H1 (cell line): ENCODE measurements around the gene VGLL3. TPM values are rescaled to one million over a fixed set of nuclear protein-coding genes. Genes with fewer than 3 reads are reported as not detected.

Source experiments
- CBX8 ChIP-seq: fragments of 300-800, 300-1000 bp; sonication (generic); IDR thresholded peaks from 2 replicates; pipeline ENCODE4 v1.7.1; 2016; ENCODE audit warnings: low read depth, low read length, borderline replicate concordance
- CREB1 ChIP-seq: IDR thresholded peaks from 2 replicates; pipeline ENCODE4 v1.6.1; 2012; ENCODE audit warnings: inconsistent platforms
- FOSL1 ChIP-seq: IDR thresholded peaks from 2 replicates; pipeline ENCODE4 v1.6.1; 2011; ENCODE audit warnings: mild to moderate bottlenecking, low read depth, low read length, moderate library complexity; ENCODE audit not compliant: insufficient read depth
- RBBP5 ChIP-seq: IDR thresholded peaks from 2 replicates; pipeline ENCODE4 v1.7.1; 2012; ENCODE audit warnings: low read depth, mild to moderate bottlenecking, inconsistent platforms, low read length, moderate library complexity, borderline replicate concordance
- polyA plus RNA-seq, 7 experiments: library from polyadenylated mRNA; depleted of rRNA in 3 of 7; stranded (reverse) in 5 of 7; unstranded in 2 of 7; fragments of >200 nt in 5 of 7; fragments of 200-250 nt in 2 of 7; gene quantifications; 1 replicate in 5 of 7; 2 replicates in 1 of 7; 4 replicates in 1 of 7; pipeline versions ENCODE4 v1.2.1 to v1.2.3, GENCODE V29; 2011 to 2013; ENCODE audit warnings: missing spikeins in 2 of 7, mixed read lengths in 2 of 7
- total RNA-seq: library from RNA; stranded (reverse); fragmentation: NEBNext Ultra II Directional; extraction: Animal tissue kit (Norgen Biotek cat#: 25700); gene quantifications from 2 replicates; pipeline ENCODE4 v1.2.1, GENCODE V29; 2021

The VGLL3 gene
- total and polyA plus RNA-seq, 2 of the 8 experiments (the other 6 are each of a cell fraction or from before 2014, with no cell fraction given): 13.4 to 24.2 TPM

- TF ChIP-seq CBX8 (no peak), FOSL1 (no peak), RBBP5 (no peak), CREB1 (no peak)
Measured at GRCh38 chr3:86923071-86923491, 67.9 kb downstream of the VGLL3 start (continued).
